ENCODE results near the gene BIRC5.

DNA sequence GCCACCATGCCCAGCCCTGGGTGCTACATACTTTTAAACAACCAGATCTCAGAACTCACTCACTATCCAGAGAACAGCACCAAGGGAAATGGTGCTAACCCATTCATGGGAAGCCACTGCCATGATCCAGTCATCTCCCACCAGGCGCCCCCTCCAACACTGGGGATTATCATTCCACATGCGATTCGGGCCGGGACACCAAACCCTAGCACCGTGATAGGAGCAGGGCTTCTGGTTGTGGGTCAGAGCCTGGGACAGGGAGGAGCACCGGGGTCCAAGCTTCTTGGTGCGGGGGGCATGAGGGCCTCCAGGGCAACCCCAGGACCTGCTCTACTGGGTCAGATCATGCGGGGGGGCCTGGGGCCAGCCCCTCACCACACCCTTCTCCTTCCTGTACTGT is 21.8 kb downstream of the BIRC5 start:
- TF ChIP-seq, protein P1, sequence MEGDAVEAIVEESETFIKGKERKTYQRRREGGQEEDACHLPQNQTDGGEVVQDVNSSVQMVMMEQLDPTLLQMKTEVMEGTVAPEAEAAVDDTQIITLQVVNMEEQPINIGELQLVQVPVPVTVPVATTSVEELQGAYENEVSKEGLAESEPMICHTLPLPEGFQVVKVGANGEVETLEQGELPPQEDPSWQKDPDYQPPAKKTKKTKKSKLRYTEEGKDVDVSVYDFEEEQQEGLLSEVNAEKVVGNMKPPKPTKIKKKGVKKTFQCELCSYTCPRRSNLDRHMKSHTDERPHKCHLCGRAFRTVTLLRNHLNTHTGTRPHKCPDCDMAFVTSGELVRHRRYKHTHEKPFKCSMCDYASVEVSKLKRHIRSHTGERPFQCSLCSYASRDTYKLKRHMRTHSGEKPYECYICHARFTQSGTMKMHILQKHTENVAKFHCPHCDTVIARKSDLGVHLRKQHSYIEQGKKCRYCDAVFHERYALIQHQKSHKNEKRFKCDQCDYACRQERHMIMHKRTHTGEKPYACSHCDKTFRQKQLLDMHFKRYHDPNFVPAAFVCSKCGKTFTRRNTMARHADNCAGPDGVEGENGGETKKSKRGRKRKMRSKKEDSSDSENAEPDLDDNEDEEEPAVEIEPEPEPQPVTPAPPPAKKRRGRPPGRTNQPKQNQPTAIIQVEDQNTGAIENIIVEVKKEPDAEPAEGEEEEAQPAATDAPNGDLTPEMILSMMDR (IDR thresholded peaks at IDR 0.05) = no peak
- TF ChIP-seq POLR2A (IDR thresholded peaks at IDR 0.05) = no peak
- TF ChIP-seq EP300 (IDR thresholded peaks at IDR 0.05) = no peak
